ENCODE data around the gene RTCA. TPM values are rescaled to one million over a fixed set of nuclear protein-coding genes. Genes with fewer than 3 reads are reported as not detected.
"Not testable (repeated sequence)": the region's sequence is repeated elsewhere in the genome, so short reads cannot be mapped to it uniquely, and the experiment has no call there.

The RTCA gene
- total RNA-seq, 2 experiments from 2014 or later, result 47.8 to 53.0 TPM

- DNase-seq, result no peak
- Mint-ChIP-seq H3K36me3 (ENCODE audit: low read depth) (no peaks in the 10 kb centered on the region), H3K27ac (no peak overlapping the region), H3K9me3 (ENCODE audit: low read depth) (peaks cover 1% of the 10 kb centered on the region), H3K27me3 (no peaks in the 10 kb centered on the region), H3K4me1 (peaks cover 12% of the 10 kb centered on the region), H3K4me3 (no peak overlapping the region)
- POLR2A ChIA-PET, result no interaction called here
- ATAC-seq, result no peak
- intact Hi-C loops (cut with DNase I, micrococcal nuclease), result no loop called here
- CTCF ChIA-PET, result interaction anchor here (0.6 to 1.0 kb wide), 2 partner anchors 22 to 758 kb away, joined by 3 to 4 read pairs; no protein-coding TSS in a partner anchor
Measured at GRCh38 chr1:100325415-100326324, 59.7 kb downstream of the RTCA start.

- CTCF ChIA-PET, result interaction anchor here (0.6 kb wide), 1 partner anchor 757 kb away, joined by 4 read pairs; no protein-coding TSS in a partner anchor
- DNase-seq; POLR2A ChIA-PET; H3K27me3 Mint-ChIP-seq; H3K36me3 Mint-ChIP-seq (ENCODE audit: low read depth); H3K27ac Mint-ChIP-seq; H3K4me3 Mint-ChIP-seq; H3K9me3 Mint-ChIP-seq (ENCODE audit: low read depth); intact Hi-C loops (cut with DNase I, micrococcal nuclease); ATAC-seq: not testable (repeated sequence)
- peaks cover 12% of the 10 kb centered on the region for H3K4me1 Mint-ChIP-seq
Measured at GRCh38 chr1:100326325-100326670, 60.3 kb downstream of the RTCA start.

- POLR2A ChIA-PET, result no interaction called here
- H3K4me3 Mint-ChIP-seq, result no peak overlapping the region
- CTCF ChIA-PET, result interaction anchor here (1.1 kb wide), 1 partner anchor 14 kb away, joined by 3 read pairs; no protein-coding TSS in a partner anchor
- no peaks in the 10 kb centered on the region for H3K27me3 Mint-ChIP-seq
- H3K36me3 Mint-ChIP-seq (ENCODE audit: low read depth), result no peaks in the 10 kb centered on the region
- H3K27ac Mint-ChIP-seq, result no peak overlapping the region
- ATAC-seq (no peak), DNase-seq (no peak)
- H3K4me1 Mint-ChIP-seq, result peaks cover 3% of the 10 kb centered on the region
- no peaks in the 10 kb centered on the region for H3K9me3 Mint-ChIP-seq (ENCODE audit: low read depth)
- intact Hi-C loops (cut with DNase I, micrococcal nuclease), result no loop called here
Measured at GRCh38 chr1:100328133-100328532, 62.1 kb downstream of the RTCA start.

- H3K27ac Mint-ChIP-seq; H3K27me3 Mint-ChIP-seq; POLR2A ChIA-PET; H3K9me3 Mint-ChIP-seq (ENCODE audit: low read depth); intact Hi-C loops (cut with DNase I, micrococcal nuclease); ATAC-seq; H3K4me1 Mint-ChIP-seq; H3K4me3 Mint-ChIP-seq; H3K36me3 Mint-ChIP-seq (ENCODE audit: low read depth); DNase-seq; CTCF ChIA-PET: not testable (repeated sequence)
Measured at GRCh38 chr1:100331146-100331545, 65.1 kb downstream of the RTCA start.

- ChIA-PET POLR2A (no interaction called here), CTCF (no interaction called here)
Measured at GRCh38 chr1:100332331-100332730, 66.3 kb downstream of the RTCA start.

GRCh38 chr1:100335436-100335835, 69.4 kb downstream of the RTCA start:
- Mint-ChIP-seq H3K4me1 (no peaks in the 10 kb centered on the region), H3K36me3 (ENCODE audit: low read depth) (no peaks in the 10 kb centered on the region), H3K27ac (no peak overlapping the region)

More at GRCh38 chr1:100332331-100332730, 66.3 kb downstream of the RTCA start:
- no peaks in the 10 kb centered on the region for H3K36me3 Mint-ChIP-seq (ENCODE audit: low read depth)
- DNase-seq (no peak), ATAC-seq (no peak)
- intact Hi-C loops (cut with DNase I, micrococcal nuclease), result no loop called here
- H3K4me1 Mint-ChIP-seq, result no peaks in the 10 kb centered on the region
- no peak overlapping the region for H3K27ac Mint-ChIP-seq
- H3K27me3 Mint-ChIP-seq, result no peaks in the 10 kb centered on the region
- H3K4me3 Mint-ChIP-seq, result no peak overlapping the region
- H3K9me3 Mint-ChIP-seq (ENCODE audit: low read depth), result no peaks in the 10 kb centered on the region

GRCh38 chr1:100337878-100338277, 71.9 kb downstream of the RTCA start:
- DNase-seq; H3K36me3 Mint-ChIP-seq (ENCODE audit: low read depth); H3K9me3 Mint-ChIP-seq (ENCODE audit: low read depth); CTCF ChIA-PET; H3K4me1 Mint-ChIP-seq; ATAC-seq; H3K27ac Mint-ChIP-seq; H3K4me3 Mint-ChIP-seq; H3K27me3 Mint-ChIP-seq; intact Hi-C loops (cut with DNase I, micrococcal nuclease): not testable (repeated sequence)
- POLR2A ChIA-PET, result interaction anchor here (0.6 kb wide), 1 partner anchor 455 kb away, joined by 4 read pairs; no protein-coding TSS in a partner anchor

More at GRCh38 chr1:100335436-100335835, 69.4 kb downstream of the RTCA start:
- ChIA-PET POLR2A (no interaction called here), CTCF (interaction anchor here (0.8 to 1.5 kb wide), 3 partner anchors 16 to 433 kb away, joined by 3 read pairs; no protein-coding TSS in a partner anchor)
- intact Hi-C loops (cut with DNase I, micrococcal nuclease), result no loop called here
- DNase-seq, result no peak
- Mint-ChIP-seq H3K9me3 (ENCODE audit: low read depth) (no peaks in the 10 kb centered on the region), H3K27me3 (no peaks in the 10 kb centered on the region), H3K4me3 (no peak overlapping the region)
- ATAC-seq, result no peak

GRCh38 chr1:100339735-100340134, 73.7 kb downstream of the RTCA start:
- H3K4me1 Mint-ChIP-seq; H3K9me3 Mint-ChIP-seq (ENCODE audit: low read depth); H3K27ac Mint-ChIP-seq; CTCF ChIA-PET; H3K4me3 Mint-ChIP-seq; H3K27me3 Mint-ChIP-seq; H3K36me3 Mint-ChIP-seq (ENCODE audit: low read depth); DNase-seq; intact Hi-C loops (cut with DNase I, micrococcal nuclease); ATAC-seq: not testable (repeated sequence)
- POLR2A ChIA-PET, result interaction anchor here (1.0 kb wide), 1 partner anchor 119 kb away, joined by 4 read pairs; no protein-coding TSS in a partner anchor

GRCh38 chr1:100340494-100340893, 74.5 kb downstream of the RTCA start:
- intact Hi-C loops (cut with DNase I, micrococcal nuclease), result no loop called here
- Mint-ChIP-seq H3K9me3 (ENCODE audit: low read depth) (no peaks in the 10 kb centered on the region), H3K27me3 (no peaks in the 10 kb centered on the region), H3K36me3 (ENCODE audit: low read depth) (no peaks in the 10 kb centered on the region), H3K4me1 (no peaks in the 10 kb centered on the region), H3K27ac (no peak overlapping the region), H3K4me3 (no peak overlapping the region)
- no peak for ATAC-seq
- POLR2A ChIA-PET, result no interaction called here
- no peak for DNase-seq
- CTCF ChIA-PET, result no interaction called here

- Mint-ChIP-seq H3K4me3 (no peak overlapping the region), H3K4me1 (no peaks in the 10 kb centered on the region), H3K27me3 (no peaks in the 10 kb centered on the region), H3K9me3 (ENCODE audit: low read depth) (no peaks in the 10 kb centered on the region), H3K36me3 (ENCODE audit: low read depth) (no peaks in the 10 kb centered on the region), H3K27ac (no peak overlapping the region)
- DNase-seq (no peak), ATAC-seq (no peak)
- CTCF ChIA-PET, result interaction anchor here (0.6 to 0.9 kb wide), 2 partner anchors 11 to 526 kb away, joined by 3 read pairs; no protein-coding TSS in a partner anchor
- POLR2A ChIA-PET, result no interaction called here
- intact Hi-C loops (cut with DNase I, micrococcal nuclease), result no loop called here
Measured at GRCh38 chr1:100342348-100342747, 76.3 kb downstream of the RTCA start.

Data from activated CD4-positive, alpha-beta T cell treated with anti-CD3 and anti-CD28 coated beads for 36 hours (primary cell).